GM18867 (cell line): Measurements from ENCODE around the gene FCGR3A.
"Not testable (repeated sequence)": the region's sequence is repeated elsewhere in the genome, so short reads cannot be mapped to it uniquely, and the experiment has no call there.

Experiments used
- ATAC-seq: cut with Tn5 transposase; IDR thresholded peaks from one replicate; pipeline ENCODE4 v1.9.1; 2021; ENCODE audit warnings: mild to moderate bottlenecking, moderate library complexity; ENCODE audit not compliant: unreplicated experiment

FCGR3A gene

GRCh38 chr1:161549652-161550051 is at the start of gene FCGR3A:
FCGR3A (minus strand) TSS chr1:161549818; CDS start chr1:161549736, 82 bp downstream.
- no peak for ATAC-seq

DNA sequence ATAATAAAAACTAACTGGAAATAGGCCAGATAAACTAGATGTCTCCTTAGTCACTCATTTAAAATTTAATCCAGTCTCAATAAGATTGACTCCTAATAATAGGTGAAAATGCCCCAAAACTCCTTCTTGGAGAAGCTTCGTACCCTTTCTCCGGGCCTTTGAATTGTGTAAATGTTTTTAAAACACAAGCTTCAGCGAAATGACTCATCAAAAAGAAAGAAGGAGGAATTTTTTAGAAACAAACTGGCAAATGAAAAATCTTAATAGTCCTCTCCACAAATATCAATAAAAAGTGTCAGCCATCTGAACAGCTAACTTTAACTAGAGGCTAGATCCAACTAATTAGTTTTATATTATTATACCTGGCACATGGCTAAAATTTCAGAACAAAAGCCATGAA is 47.5 kb upstream of the FCGR3A start:
- not testable (repeated sequence) for ATAC-seq

DNA sequence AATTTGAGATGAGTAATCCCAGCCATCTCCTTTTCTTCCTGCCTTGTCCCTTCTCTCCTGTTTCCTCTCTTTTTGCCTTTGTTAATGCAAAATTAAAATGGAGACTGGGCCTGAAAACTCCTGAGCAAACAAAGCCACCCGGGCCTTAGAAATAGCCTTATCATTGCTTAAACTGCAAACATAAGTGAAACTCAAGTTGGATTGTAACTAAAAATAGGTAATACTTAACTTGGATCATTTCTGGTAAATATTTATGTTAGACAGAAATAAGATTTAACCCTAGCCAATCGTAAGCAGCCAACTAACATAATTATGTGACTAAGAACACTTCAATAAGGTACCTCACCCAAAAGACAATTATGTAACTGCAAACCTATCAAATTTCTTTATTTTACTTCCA is 46.0 kb upstream of the FCGR3A start:
- not testable (repeated sequence) for ATAC-seq

DNA sequence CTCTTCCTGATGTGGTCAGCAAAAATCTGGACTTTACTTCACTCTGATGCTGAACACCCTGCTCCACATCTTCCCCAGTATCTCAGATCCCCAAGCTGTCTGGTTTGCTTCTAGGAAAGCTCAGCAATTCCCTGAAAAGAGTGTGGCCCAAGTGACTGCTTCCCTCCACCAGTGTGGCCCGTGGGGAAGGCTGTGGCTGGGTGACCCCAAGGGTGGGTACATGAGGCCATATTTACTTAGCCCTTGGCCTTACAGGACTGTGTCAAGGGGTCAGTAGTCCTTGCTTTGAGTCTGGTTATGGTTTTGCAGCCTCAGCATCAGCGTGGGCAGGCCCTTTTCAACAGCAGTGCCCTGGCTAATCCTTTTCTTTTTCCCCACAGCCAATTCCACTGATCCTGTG is 45.6 kb upstream of the FCGR3A start:
- ATAC-seq = not testable (repeated sequence)

GRCh38 chr1:161594269-161594984 is 44.8 kb upstream of the FCGR3A start:
- ATAC-seq = not testable (repeated sequence)

- not testable (repeated sequence) for ATAC-seq
Observed at GRCh38 chr1:161593092-161593755, 43.6 kb upstream of the FCGR3A start.

DNA sequence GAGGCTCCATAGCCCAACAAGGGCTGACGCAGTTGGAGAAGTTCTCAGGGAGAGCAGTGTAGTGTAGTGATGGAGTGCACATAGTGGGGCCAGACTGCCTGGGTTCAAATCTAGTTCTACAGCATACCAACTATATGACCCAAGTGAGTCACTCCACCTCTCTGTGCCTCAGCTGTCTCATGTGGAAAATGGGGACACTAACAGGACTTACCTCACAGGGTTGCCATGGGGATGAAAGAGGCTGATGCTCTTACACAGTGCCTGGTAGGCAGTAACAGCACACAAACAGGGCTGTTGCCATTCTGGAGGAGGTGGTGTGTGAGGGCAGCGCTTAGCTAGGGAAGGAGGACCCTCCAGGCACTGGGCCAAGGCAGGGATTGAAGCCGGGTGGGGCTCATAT is 43.0 kb upstream of the FCGR3A start:
- not testable (repeated sequence) for ATAC-seq

GRCh38 chr1:161589920-161590319 is 40.3 kb upstream of the FCGR3A start:
- not testable (repeated sequence) for ATAC-seq

GRCh38 chr1:161589365-161589764 is 39.7 kb upstream of the FCGR3A start:
- ATAC-seq = not testable (repeated sequence)

DNA sequence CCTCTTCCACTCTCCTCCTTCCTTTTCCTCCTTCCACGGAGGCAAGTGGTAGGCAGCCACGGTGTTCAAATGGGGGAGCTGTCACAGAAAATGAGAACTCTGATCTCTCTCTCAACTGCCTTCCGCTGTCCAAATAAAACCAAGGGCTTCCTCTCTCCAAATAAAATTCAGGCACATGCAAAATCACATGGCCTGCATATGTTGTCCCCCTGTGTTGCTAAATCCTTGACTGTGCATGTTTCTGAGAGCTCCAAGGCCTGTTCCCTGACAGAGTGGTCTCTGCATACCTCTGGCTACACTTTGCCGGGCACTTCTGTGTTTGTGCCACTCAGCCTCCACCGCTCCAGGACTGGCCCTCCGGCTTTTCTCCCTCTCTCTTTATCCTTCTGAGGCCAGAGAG is 39.0 kb upstream of the FCGR3A start:
- not testable (repeated sequence) for ATAC-seq

GRCh38 chr1:161582882-161583281 is 33.3 kb upstream of the FCGR3A start:
- not testable (repeated sequence) for ATAC-seq

GRCh38 chr1:161580879-161581537 is 31.4 kb upstream of the FCGR3A start:
- peak; percentile 75 for ATAC-seq

DNA sequence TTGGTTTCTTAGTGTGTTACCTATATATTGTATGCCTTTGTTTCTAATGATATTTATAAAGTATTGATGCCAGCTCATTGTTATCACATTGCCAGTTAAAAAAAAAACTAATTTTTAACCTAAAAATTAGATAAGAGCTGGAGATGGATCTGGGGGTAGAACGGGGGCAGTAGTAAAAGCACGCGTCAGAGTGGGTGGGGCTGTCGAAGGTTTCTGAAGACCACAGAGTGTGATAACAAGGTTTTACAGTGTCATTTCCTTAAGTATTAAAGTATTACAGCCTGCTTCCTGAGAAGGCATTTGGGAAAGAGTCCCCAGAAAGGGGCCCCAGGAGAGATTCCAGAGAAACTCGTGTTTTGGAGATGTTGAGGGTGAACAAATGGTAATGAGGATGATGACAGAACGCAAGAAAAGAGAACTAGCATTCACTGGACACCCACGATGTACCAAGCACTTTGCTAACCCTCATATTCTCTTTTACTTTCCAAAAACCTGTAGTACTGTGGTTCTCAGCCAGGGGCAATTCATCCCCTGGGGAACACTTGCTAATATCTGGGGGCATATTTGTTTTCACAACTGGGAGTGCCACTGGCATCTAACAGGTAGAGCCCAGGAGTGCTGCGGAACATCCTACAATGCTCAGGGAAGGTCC is 30.4 kb upstream of the FCGR3A start:
- ATAC-seq = peak; percentile 31

DNA sequence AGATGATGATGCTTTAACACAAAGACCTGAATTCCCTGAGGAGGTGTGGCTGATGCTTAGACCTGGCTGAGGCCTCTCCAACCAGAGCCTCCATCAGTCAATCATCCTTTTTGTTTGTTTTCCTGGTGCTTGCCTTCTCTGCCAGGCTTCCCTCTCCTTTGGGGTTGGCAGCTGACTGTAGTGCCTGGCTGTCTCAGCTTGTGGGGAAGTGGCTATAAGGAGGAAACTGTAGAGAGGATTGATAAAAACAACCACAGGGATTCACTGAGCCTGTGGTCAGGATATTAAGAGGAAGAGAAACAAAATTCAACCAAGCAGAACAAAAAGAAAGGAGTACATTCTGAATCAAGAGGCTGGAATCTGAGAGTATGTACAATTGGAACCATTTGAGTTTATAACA is 27.1 kb upstream of the FCGR3A start:
- not testable (repeated sequence) for ATAC-seq

- ATAC-seq = not testable (repeated sequence)
Observed at GRCh38 chr1:161571703-161572102, 22.1 kb upstream of the FCGR3A start.

DNA sequence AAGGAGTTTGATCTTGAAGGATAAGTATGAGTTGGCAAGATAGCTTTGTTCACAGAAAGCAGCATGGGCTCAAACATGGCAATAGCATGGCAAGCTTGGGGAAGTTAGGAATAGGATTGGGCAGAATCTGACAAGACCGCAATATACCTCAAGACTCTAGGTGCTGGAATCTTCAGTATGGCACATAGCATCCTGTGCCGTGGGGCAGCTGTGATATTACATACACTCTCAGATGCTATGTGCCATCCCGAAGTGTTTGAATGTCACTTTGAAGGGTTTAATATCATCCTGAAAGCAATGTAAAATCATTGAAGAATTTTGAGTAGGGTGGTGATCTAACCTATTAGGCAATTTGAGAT is 17.0 kb upstream of the FCGR3A start:
- ATAC-seq = not testable (repeated sequence)

- ATAC-seq = not testable (repeated sequence)
Observed at GRCh38 chr1:161563522-161563921, 13.9 kb upstream of the FCGR3A start.

DNA sequence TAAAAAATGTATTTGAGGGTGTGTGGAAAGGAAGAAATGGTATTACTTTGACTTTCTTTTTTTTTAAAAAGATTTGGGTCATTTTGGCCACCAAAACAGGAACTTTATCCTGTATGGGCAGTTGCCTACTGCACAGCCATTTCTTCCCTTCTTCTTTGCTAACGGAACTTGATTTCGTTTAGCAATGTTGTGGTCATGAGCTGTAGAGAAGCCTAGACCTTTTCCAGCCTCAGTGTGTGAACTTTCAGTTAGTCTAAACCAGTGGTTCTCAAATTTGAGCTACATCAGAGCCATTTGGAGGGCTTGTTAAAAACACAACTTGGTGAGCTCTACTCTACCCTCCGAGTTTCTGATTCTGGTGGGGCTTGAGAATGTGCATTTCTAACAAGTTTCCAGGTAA is 12.8 kb upstream of the FCGR3A start:
- ATAC-seq = peak; percentile 43

- ATAC-seq = not testable (repeated sequence)
Observed at GRCh38 chr1:161560960-161561715, 11.5 kb upstream of the FCGR3A start.
